ENCODE measurements around the gene CCDC60. TPM values are rescaled to one million over a fixed set of nuclear protein-coding genes. Genes with fewer than 3 reads are reported as not detected.

Gene CCDC60
- total and polyA plus RNA-seq, 8 donors, result 4.1 TPM; not detected in 7

GRCh38 chr12:119381471-119382235, 47.1 kb downstream of the CCDC60 start:
- H3K27ac ChIP-seq, result no peak overlapping the region
- intact Hi-C loops (cut with DNase I; ENCODE audit: low total_unique reads), result no loop called here

GRCh38 chr12:119383206-119383605, 48.7 kb downstream of the CCDC60 start:
- 84 to 91% (median 90%) methylated on average over 7 of the region's 7 CpGs for WGBS, 5 donors
- no peaks in the 10 kb centered on the region for H3K36me3 ChIP-seq
- H3K4me1 ChIP-seq, result no peaks in the 10 kb centered on the region
- no peak for DNase-seq
- no peaks in the 10 kb centered on the region for H3K27me3 ChIP-seq
- no peak overlapping the region for H3K27ac ChIP-seq
- H3K4me3 ChIP-seq, result no peak overlapping the region
- no peak for TF ChIP-seq EP300 (IDR thresholded peaks at IDR 0.05)
- TF ChIP-seq POLR2AphosphoS5 (IDR thresholded peaks at IDR 0.05), result no peak
- TF ChIP-seq CTCF (IDR thresholded peaks at IDR 0.05), result no peak
- no peak for TF ChIP-seq POLR2A (IDR thresholded peaks at IDR 0.05)
- intact Hi-C loops (cut with DNase I; ENCODE audit: low total_unique reads), result no loop called here
- H3K9me3 ChIP-seq, result no peaks in the 10 kb centered on the region

More at GRCh38 chr12:119381471-119382235, 47.1 kb downstream of the CCDC60 start:
- DNase-seq, result no peak
- 25 to 34% (median 33%) methylated on average over 5 of the region's 5 CpGs for WGBS, 5 donors
- Histone ChIP-seq H3K27me3 (no peaks in the 10 kb centered on the region), H3K4me3 (no peak overlapping the region), H3K9me3 (no peaks in the 10 kb centered on the region), H3K36me3 (no peaks in the 10 kb centered on the region), H3K4me1 (no peaks in the 10 kb centered on the region)
- TF ChIP-seq POLR2AphosphoS5 (IDR thresholded peaks at IDR 0.05) (no peak), EP300 (IDR thresholded peaks at IDR 0.05) (no peak), POLR2A (IDR thresholded peaks at IDR 0.05) (no peak), CTCF (IDR thresholded peaks at IDR 0.05) (no peak)

GRCh38 chr12:119384340-119384739, 49.8 kb downstream of the CCDC60 start:
- Histone ChIP-seq H3K27ac (no peak overlapping the region), H3K4me3 (no peak overlapping the region), H3K36me3 (no peaks in the 10 kb centered on the region), H3K4me1 (no peaks in the 10 kb centered on the region), H3K9me3 (no peaks in the 10 kb centered on the region), H3K27me3 (no peaks in the 10 kb centered on the region)
- intact Hi-C loops (cut with DNase I; ENCODE audit: low total_unique reads), result no loop called here
- TF ChIP-seq CTCF (IDR thresholded peaks at IDR 0.05), result no peak
- no peak for TF ChIP-seq EP300 (IDR thresholded peaks at IDR 0.05)
- TF ChIP-seq POLR2AphosphoS5 (IDR thresholded peaks at IDR 0.05), result no peak
- no peak for TF ChIP-seq POLR2A (IDR thresholded peaks at IDR 0.05)
- DNase-seq, result no peak
- WGBS, 5 donors, result 80 to 95% (median 86%) methylated on average over 1 to 5 of the region's 5 CpGs

GRCh38 chr12:119385659-119386058, 51.1 kb downstream of the CCDC60 start:
- Histone ChIP-seq H3K27me3 (no peaks in the 10 kb centered on the region), H3K36me3 (no peaks in the 10 kb centered on the region), H3K9me3 (no peaks in the 10 kb centered on the region), H3K4me3 (no peak overlapping the region), H3K4me1 (no peaks in the 10 kb centered on the region), H3K27ac (no peak overlapping the region)
- 46 to 91% (median 67%) methylated on average over 3 of the region's 3 CpGs for WGBS, 5 donors
- no peak for DNase-seq
- intact Hi-C loops (cut with DNase I; ENCODE audit: low total_unique reads), result no loop called here
- TF ChIP-seq POLR2AphosphoS5 (IDR thresholded peaks at IDR 0.05) (no peak), CTCF (IDR thresholded peaks at IDR 0.05) (no peak), EP300 (IDR thresholded peaks at IDR 0.05) (no peak)

All from stomach (tissue), 9 donors.